22Rv1 (cell line): ENCODE measurements around the gene ABCF2.

ENCODE experiments used
- CTCF ChIP-seq: fragments of 450-650 bp; IDR thresholded peaks from 2 replicates; pipeline ENCODE4 v1.5.1; 2017; ENCODE audit warnings: mild to moderate bottlenecking
- ZFX ChIP-seq: fragments of 450-650 bp; IDR thresholded peaks from 2 replicates; pipeline ENCODE4 v1.6.1; 2017; ENCODE audit warnings: antibody characterized with exemption, borderline replicate concordance

GRCh38 chr7:151191544-151191943, 35.5 kb downstream of the ABCF2 start:
- TF ChIP-seq CTCF (peak; percentile 14; the same call in 1 of the 2 replicates), ZFX (no peak)
